ENCODE results near the gene PAX2.

PAX2 gene

DNA sequence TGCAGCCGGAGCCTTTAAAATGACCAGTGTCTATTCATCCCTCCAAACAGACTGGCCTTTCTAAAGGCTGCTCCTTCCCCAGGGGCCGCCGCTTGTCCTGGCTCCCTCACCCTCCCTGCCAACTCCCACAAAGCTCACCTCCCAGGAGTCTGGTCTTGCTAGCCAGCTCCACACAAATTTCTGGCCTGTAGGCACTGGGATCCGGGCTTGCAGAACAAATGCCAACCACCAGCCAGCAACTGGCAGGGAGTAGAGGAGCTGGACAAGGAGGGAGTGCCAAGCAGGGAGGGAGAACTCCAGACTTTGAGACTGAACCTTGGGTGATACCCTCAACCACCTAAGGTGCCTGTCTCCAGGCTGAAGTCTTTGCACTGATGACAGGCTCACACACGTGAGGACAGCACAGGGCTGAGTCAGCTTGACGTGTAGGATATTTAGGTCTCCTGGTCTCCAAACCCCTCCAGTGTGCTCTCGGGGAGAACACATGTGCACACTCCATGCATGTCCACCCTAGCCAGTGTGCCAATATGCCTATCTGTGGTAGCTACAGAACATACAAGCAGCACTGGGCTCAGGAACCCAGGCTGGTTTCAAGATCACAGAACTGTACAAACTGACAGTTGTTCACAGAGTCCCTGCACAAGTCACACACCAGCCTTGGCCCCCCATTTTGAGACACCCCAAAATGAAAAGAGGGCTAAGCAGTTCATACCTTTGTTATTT lies 6.0 kb downstream of the PAX2 start:
- ATAC-seq, result no peak

DNA sequence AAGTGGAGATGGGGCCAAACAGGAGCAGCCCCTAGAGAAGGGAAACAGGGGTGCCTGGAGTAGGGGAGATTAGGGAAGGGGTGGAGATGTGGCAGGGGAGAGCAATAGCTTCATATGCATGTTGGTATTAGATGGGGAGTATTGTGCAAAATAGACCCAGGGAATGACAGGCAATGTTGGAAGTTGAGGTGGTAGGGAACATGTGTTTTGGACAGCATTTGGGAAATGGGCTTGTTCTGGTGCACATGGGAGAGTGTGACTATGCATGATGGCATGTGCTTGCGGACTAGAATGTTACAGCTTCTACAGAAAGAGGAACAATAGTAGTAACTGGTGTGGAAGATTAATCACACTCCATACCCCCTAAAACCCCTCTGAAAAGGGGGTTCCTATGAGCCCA lies 10.4 kb downstream of the PAX2 start:
- no peak for ATAC-seq
- TF ChIP-seq ISL1 (CRISPR knock-in tag; IDR thresholded peaks at IDR 0.05), result no peak
- no peak for TF ChIP-seq RARB (CRISPR knock-in tag; IDR thresholded peaks at IDR 0.05)
- no peak for TF ChIP-seq GLIS3 (CRISPR knock-in tag; IDR thresholded peaks at IDR 0.05)
- TF ChIP-seq, protein P1, sequence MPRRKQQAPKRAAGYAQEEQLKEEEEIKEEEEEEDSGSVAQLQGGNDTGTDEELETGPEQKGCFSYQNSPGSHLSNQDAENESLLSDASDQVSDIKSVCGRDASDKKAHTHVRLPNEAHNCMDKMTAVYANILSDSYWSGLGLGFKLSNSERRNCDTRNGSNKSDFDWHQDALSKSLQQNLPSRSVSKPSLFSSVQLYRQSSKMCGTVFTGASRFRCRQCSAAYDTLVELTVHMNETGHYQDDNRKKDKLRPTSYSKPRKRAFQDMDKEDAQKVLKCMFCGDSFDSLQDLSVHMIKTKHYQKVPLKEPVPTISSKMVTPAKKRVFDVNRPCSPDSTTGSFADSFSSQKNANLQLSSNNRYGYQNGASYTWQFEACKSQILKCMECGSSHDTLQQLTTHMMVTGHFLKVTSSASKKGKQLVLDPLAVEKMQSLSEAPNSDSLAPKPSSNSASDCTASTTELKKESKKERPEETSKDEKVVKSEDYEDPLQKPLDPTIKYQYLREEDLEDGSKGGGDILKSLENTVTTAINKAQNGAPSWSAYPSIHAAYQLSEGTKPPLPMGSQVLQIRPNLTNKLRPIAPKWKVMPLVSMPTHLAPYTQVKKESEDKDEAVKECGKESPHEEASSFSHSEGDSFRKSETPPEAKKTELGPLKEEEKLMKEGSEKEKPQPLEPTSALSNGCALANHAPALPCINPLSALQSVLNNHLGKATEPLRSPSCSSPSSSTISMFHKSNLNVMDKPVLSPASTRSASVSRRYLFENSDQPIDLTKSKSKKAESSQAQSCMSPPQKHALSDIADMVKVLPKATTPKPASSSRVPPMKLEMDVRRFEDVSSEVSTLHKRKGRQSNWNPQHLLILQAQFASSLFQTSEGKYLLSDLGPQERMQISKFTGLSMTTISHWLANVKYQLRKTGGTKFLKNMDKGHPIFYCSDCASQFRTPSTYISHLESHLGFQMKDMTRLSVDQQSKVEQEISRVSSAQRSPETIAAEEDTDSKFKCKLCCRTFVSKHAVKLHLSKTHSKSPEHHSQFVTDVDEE (CRISPR knock-in tag; IDR thresholded peaks at IDR 0.05), result no peak
- no peak for TF ChIP-seq OSR1 (CRISPR knock-in tag; IDR thresholded peaks at IDR 0.05)
- no peak for TF ChIP-seq ARNTL (CRISPR knock-in tag; IDR thresholded peaks at IDR 0.05; ENCODE audit: borderline replicate concordance, low read depth)

More for the DNA sequence above, 6.0 kb downstream of the PAX2 start:
- TF ChIP-seq, protein P1 (CRISPR knock-in tag; IDR thresholded peaks at IDR 0.05), result no peak
- TF ChIP-seq, protein P2, sequence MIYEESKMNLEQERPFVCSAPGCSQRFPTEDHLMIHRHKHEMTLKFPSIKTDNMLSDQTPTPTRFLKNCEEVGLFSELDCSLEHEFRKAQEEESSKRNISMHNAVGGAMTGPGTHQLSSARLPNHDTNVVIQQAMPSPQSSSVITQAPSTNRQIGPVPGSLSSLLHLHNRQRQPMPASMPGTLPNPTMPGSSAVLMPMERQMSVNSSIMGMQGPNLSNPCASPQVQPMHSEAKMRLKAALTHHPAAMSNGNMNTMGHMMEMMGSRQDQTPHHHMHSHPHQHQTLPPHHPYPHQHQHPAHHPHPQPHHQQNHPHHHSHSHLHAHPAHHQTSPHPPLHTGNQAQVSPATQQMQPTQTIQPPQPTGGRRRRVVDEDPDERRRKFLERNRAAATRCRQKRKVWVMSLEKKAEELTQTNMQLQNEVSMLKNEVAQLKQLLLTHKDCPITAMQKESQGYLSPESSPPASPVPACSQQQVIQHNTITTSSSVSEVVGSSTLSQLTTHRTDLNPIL (CRISPR knock-in tag; IDR thresholded peaks at IDR 0.05; ENCODE audit: low read depth), result no peak
- TF ChIP-seq, protein P3, sequence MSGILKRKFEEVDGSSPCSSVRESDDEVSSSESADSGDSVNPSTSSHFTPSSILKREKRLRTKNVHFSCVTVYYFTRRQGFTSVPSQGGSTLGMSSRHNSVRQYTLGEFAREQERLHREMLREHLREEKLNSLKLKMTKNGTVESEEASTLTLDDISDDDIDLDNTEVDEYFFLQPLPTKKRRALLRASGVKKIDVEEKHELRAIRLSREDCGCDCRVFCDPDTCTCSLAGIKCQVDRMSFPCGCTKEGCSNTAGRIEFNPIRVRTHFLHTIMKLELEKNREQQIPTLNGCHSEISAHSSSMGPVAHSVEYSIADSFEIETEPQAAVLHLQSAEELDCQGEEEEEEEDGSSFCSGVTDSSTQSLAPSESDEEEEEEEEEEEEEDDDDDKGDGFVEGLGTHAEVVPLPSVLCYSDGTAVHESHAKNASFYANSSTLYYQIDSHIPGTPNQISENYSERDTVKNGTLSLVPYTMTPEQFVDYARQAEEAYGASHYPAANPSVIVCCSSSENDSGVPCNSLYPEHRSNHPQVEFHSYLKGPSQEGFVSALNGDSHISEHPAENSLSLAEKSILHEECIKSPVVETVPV (CRISPR knock-in tag; IDR thresholded peaks at IDR 0.05), result no peak
- TF ChIP-seq PPARA (CRISPR knock-in tag; IDR thresholded peaks at IDR 0.05; ENCODE audit: borderline replicate concordance) (no peak), ARNTL (CRISPR knock-in tag; IDR thresholded peaks at IDR 0.05; ENCODE audit: borderline replicate concordance, low read depth) (no peak), ZFP3 (CRISPR knock-in tag; IDR thresholded peaks at IDR 0.05) (no peak), GLIS3 (CRISPR knock-in tag; IDR thresholded peaks at IDR 0.05) (no peak), TOX (CRISPR knock-in tag; IDR thresholded peaks at IDR 0.05; ENCODE audit: borderline replicate concordance) (no peak), ZNF70 (CRISPR knock-in tag; IDR thresholded peaks at IDR 0.05) (no peak), ZNF8 (CRISPR knock-in tag; IDR thresholded peaks at IDR 0.05) (no peak), ZNF565 (CRISPR knock-in tag; conservative IDR thresholded peaks at IDR 0.05; ENCODE audit: low read depth) (no peak)
- TF ChIP-seq, protein P4, sequence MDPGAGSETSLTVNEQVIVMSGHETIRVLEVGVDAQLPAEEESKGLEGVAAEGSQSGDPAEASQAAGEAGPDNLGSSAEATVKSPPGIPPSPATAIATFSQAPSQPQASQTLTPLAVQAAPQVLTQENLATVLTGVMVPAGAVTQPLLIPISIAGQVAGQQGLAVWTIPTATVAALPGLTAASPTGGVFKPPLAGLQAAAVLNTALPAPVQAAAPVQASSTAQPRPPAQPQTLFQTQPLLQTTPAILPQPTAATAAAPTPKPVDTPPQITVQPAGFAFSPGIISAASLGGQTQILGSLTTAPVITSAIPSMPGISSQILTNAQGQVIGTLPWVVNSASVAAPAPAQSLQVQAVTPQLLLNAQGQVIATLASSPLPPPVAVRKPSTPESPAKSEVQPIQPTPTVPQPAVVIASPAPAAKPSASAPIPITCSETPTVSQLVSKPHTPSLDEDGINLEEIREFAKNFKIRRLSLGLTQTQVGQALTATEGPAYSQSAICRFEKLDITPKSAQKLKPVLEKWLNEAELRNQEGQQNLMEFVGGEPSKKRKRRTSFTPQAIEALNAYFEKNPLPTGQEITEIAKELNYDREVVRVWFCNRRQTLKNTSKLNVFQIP (CRISPR knock-in tag; IDR thresholded peaks at IDR 0.05; ENCODE audit: borderline replicate concordance, low read depth), result no peak

DNA sequence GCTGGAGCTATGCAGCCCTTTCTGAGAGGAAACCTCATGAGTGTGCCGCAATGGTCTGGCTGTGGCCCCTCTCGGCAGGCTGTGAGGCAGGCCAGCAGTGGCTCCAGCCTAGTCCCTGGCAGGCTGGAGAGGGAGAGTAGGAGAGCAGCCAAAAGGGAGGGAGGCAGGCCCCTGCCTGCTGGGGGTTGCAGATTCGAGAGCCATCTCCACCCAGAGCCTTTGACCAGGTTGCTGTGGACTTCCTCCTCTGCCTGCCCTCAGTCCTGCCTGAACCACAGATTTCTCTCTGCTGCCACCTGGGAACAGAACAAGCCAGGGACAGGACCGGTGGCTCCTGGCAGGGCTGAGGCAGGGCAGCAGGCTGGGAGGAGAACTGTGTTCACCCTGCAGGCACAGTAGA lies 13.9 kb downstream of the PAX2 start:
- no peak for TF ChIP-seq ZNF565 (CRISPR knock-in tag; conservative IDR thresholded peaks at IDR 0.05; ENCODE audit: low read depth)
- TF ChIP-seq TOX (CRISPR knock-in tag; IDR thresholded peaks at IDR 0.05; ENCODE audit: borderline replicate concordance), result no peak
- no peak for TF ChIP-seq TCF4 (CRISPR knock-in tag; IDR thresholded peaks at IDR 0.05; ENCODE audit: borderline replicate concordance)
- no peak for TF ChIP-seq ARNTL (CRISPR knock-in tag; IDR thresholded peaks at IDR 0.05; ENCODE audit: borderline replicate concordance, low read depth)
- TF ChIP-seq, protein P5, sequence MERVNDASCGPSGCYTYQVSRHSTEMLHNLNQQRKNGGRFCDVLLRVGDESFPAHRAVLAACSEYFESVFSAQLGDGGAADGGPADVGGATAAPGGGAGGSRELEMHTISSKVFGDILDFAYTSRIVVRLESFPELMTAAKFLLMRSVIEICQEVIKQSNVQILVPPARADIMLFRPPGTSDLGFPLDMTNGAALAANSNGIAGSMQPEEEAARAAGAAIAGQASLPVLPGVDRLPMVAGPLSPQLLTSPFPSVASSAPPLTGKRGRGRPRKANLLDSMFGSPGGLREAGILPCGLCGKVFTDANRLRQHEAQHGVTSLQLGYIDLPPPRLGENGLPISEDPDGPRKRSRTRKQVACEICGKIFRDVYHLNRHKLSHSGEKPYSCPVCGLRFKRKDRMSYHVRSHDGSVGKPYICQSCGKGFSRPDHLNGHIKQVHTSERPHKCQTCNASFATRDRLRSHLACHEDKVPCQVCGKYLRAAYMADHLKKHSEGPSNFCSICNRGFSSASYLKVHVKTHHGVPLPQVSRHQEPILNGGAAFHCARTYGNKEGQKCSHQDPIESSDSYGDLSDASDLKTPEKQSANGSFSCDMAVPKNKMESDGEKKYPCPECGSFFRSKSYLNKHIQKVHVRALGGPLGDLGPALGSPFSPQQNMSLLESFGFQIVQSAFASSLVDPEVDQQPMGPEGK (CRISPR knock-in tag; IDR thresholded peaks at IDR 0.05; ENCODE audit: borderline replicate concordance), result no peak
- TF ChIP-seq ZNF70 (CRISPR knock-in tag; IDR thresholded peaks at IDR 0.05), result no peak
- TF ChIP-seq, protein P4 (CRISPR knock-in tag; IDR thresholded peaks at IDR 0.05; ENCODE audit: borderline replicate concordance, low read depth), result no peak
- ATAC-seq, result no peak

Data from SK-N-SH treated with all-trans-retinoic acid at 6 μM for 48 hours (cell line).